Measurements from ENCODE around the gene IARS1. TPM values are rescaled to one million over a fixed set of nuclear protein-coding genes. Genes with fewer than 3 reads are reported as not detected.

Gene IARS1
- total RNA-seq, 1 experiment from 2014 or later = 220 TPM

- TF ChIP-seq, protein P1, sequence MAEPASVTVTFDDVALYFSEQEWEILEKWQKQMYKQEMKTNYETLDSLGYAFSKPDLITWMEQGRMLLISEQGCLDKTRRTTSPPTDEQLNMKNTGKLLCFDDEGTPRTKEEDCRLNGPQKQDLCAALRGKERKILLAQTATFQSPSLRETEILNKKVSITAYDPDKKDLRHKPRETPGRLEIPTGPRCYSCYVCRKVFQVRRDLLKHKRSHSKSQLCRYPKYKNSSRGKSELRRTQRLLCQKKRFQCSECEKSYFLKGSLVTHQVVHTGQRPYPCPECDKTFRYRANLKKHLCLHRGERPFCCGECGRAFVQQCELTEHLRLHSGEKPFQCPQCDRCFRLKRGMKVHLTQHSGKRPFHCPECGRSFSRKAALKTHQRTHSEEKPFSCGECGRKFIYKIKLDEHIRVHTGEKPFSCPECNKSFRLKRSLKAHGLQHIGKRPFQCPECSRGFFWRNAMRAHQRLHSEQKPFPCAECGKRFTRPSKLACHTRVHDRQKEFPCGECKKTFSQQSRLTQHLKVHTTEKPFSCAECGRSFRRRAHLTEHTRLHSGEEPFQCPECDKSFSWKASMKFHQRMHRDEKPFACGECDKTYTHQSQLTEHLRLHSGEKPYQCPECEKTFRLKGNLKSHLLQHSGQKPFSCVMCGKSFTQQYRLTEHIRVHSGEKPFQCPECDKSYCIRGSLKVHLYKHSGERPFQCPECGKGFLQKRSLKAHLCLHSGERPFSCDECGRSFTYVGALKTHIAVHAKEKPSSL (CRISPR knock-in tag; conservative IDR thresholded peaks at IDR 0.05) = no peak
Measured at GRCh38 chr9:92324889-92325268, 31.4 kb upstream of the IARS1 start (continued).

- no peaks in the 10 kb centered on the region for H3K27me3 Mint-ChIP-seq (ENCODE audit: low read depth)
- no peak for TF ChIP-seq RELA (CRISPR knock-in tag; IDR thresholded peaks at IDR 0.05; ENCODE audit: borderline replicate concordance)
- no peak for TF ChIP-seq ZNF263 (CRISPR knock-in tag; IDR thresholded peaks at IDR 0.05; ENCODE audit: low read depth)
- TF ChIP-seq ZNF232 (CRISPR knock-in tag; IDR thresholded peaks at IDR 0.05) = no peak
- TF ChIP-seq, protein P1 (CRISPR knock-in tag; conservative IDR thresholded peaks at IDR 0.05) = no peak
- TF ChIP-seq ZBTB21 (CRISPR knock-in tag; IDR thresholded peaks at IDR 0.05; ENCODE audit: borderline replicate concordance) = no peak
- TF ChIP-seq ESRRA (CRISPR knock-in tag; IDR thresholded peaks at IDR 0.05; ENCODE audit: borderline replicate concordance) = no peak
- no peak for TF ChIP-seq IRF2 (CRISPR knock-in tag; IDR thresholded peaks at IDR 0.05; ENCODE audit: borderline replicate concordance, low read depth)
- TF ChIP-seq ZNF219 (CRISPR knock-in tag; IDR thresholded peaks at IDR 0.05; ENCODE audit: borderline replicate concordance) = no peak
- peak overlapping the region; percentile 99 for H3K4me3 Mint-ChIP-seq
- POLR2A ChIA-PET = interaction anchor here (0.6 kb wide), 1 partner anchor 269 kb away, joined by 3 read pairs; no protein-coding TSS in a partner anchor
- peaks cover 30% of the 10 kb centered on the region for H3K36me3 Mint-ChIP-seq
- H3K9me3 Mint-ChIP-seq = no peaks in the 10 kb centered on the region
- CTCF ChIA-PET = interaction anchor here (0.6 to 1.8 kb wide), 3 partner anchors 177 to 346 kb away, joined by 3 to 6 read pairs (median 3); partner anchors contain the start of gene IPPK
- H3K27ac Mint-ChIP-seq = peak overlapping the region; percentile 14; the same call in 1 of the 2 replicates
- no peak for ATAC-seq
- H3K4me1 Mint-ChIP-seq = peaks cover 27% of the 10 kb centered on the region
- no peak for DNase-seq (ENCODE audit: low spot score)
Measured at GRCh38 chr9:92324431-92324830, 30.9 kb upstream of the IARS1 start.

DNA sequence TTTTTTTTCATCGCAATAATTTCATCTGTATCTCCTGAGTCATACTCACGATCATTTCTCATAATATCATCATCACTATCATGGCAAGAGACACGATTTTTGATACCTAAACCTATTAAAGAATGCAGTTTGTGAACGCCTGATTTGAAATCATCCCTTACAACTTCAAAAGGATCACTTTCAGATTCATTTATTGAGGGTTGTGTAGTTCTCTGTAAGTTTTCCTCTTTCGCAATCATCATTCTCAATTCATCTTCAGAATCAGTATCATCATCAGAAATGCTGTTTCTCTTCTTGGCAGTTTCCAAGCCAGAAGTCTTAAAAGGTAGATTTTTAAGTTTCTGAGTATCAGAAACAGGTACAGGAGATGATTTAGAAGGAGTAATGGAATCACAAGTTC is 22.0 kb upstream of the IARS1 start:
- H3K4me1 Mint-ChIP-seq = no peaks in the 10 kb centered on the region
- DNase-seq (ENCODE audit: low spot score) = no peak
- CTCF ChIA-PET = no interaction called here
- H3K36me3 Mint-ChIP-seq = peaks cover 75% of the 10 kb centered on the region
- no peak for ATAC-seq
- no peaks in the 10 kb centered on the region for H3K9me3 Mint-ChIP-seq
- no peak overlapping the region for H3K4me3 Mint-ChIP-seq
- H3K27ac Mint-ChIP-seq = no peak overlapping the region
- POLR2A ChIA-PET = no interaction called here
- TF ChIP-seq ZNF317 (CRISPR knock-in tag; IDR thresholded peaks at IDR 0.05; ENCODE audit: borderline replicate concordance, low read depth) (no peak), NFATC4 (CRISPR knock-in tag; IDR thresholded peaks at IDR 0.05) (no peak), ATF6 (CRISPR knock-in tag; IDR thresholded peaks at IDR 0.05) (no peak)
- TF ChIP-seq, protein P1 (CRISPR knock-in tag; conservative IDR thresholded peaks at IDR 0.05) = no peak
- TF ChIP-seq, protein P2, sequence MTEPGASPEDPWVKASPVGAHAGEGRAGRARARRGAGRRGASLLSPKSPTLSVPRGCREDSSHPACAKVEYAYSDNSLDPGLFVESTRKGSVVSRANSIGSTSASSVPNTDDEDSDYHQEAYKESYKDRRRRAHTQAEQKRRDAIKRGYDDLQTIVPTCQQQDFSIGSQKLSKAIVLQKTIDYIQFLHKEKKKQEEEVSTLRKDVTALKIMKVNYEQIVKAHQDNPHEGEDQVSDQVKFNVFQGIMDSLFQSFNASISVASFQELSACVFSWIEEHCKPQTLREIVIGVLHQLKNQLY (CRISPR knock-in tag; IDR thresholded peaks at IDR 0.05) = no peak
- no peaks in the 10 kb centered on the region for H3K27me3 Mint-ChIP-seq (ENCODE audit: low read depth)

Measured in WTC11 (cell line).